Smooth muscle cell (in vitro differentiated cells): ENCODE measurements around the gene PHF11. TPM values are rescaled to one million over a fixed set of nuclear protein-coding genes. Genes with fewer than 3 reads are reported as not detected.
"Not testable (repeated sequence)": the region's sequence is repeated elsewhere in the genome, so short reads cannot be mapped to it uniquely, and the experiment has no call there.

Source experiments
- DNase-seq: peaks from one replicate; lab custom pipeline; 2025; ENCODE audit not compliant: unreplicated experiment; lab: John Stamatoyannopoulos, UW
- H2AFZ ChIP-seq: fragments of 200-600 bp; sonication (generic); 2 replicates; pipeline ENCODE4 v1.6.0; 2016; ENCODE audit warnings: antibody characterized with exemption, low read depth, mild to moderate bottlenecking
- H3F3A ChIP-seq: fragments of 200-600 bp; sonication (generic); 2 replicates; pipeline ENCODE4 v1.6.0; 2017; ENCODE audit warnings: antibody characterized with exemption, low read depth
- H3K27ac ChIP-seq: fragments of 200-600 bp; sonication (generic); 2 replicates; pipeline ENCODE4 v1.5.1; 2016; ENCODE audit warnings: low read depth, mild to moderate bottlenecking
- H3K27me3 ChIP-seq: fragments of 200-600 bp; sonication (generic); 2 replicates; pipeline ENCODE4 v1.6.1; 2016; ENCODE audit warnings: low read depth, mild to moderate bottlenecking
- H3K36me3 ChIP-seq: fragments of 200-600 bp; sonication (generic); 2 replicates; pipeline ENCODE4 v1.5.1; 2016; ENCODE audit warnings: low read depth
- H3K4me1 ChIP-seq: fragments of 200-600 bp; sonication (generic); 2 replicates; pipeline ENCODE4 v1.5.1; 2016; ENCODE audit warnings: low read depth
- H3K4me2 ChIP-seq: fragments of 200-600 bp; sonication (generic); 2 replicates; pipeline ENCODE4 v1.6.0; 2016; ENCODE audit warnings: mild to moderate bottlenecking
- H3K4me3 ChIP-seq: fragments of 200-600 bp; sonication (generic); 2 replicates; pipeline ENCODE4 v1.5.1; 2016; ENCODE audit warnings: mild to moderate bottlenecking
- H3K79me2 ChIP-seq: fragments of 200-600 bp; sonication (generic); 2 replicates; pipeline ENCODE4 v1.6.0; 2016; ENCODE audit warnings: low read depth, mild to moderate bottlenecking
- H3K9ac ChIP-seq: fragments of 200-600 bp; sonication (generic); 2 replicates; pipeline ENCODE4 v1.6.0; 2016; ENCODE audit warnings: low read depth
- H3K9me3 ChIP-seq: fragments of 200-600 bp; sonication (generic); replicated peaks from 2 replicates; pipeline ENCODE4 v1.5.1; 2016; ENCODE audit warnings: low read depth
- H4K20me1 ChIP-seq: fragments of 200-600 bp; sonication (generic); 2 replicates; pipeline ENCODE4 v1.6.0; 2016; ENCODE audit warnings: low read depth
- CTCF ChIP-seq: fragments of 200-600 bp; sonication (generic); IDR thresholded peaks from 2 replicates; pipeline ENCODE4 v1.5.1; 2017; ENCODE audit warnings: borderline replicate concordance, mild to moderate bottlenecking, antibody characterized with exemption; ENCODE audit not compliant: insufficient read depth, poor library complexity, severe bottlenecking
- WGBS: methylation state at CpG from one replicate; pipeline ENCODE4 v1.1.7; 2016; ENCODE audit warnings: low lambda C conversion rate; 5-methylcytosine and 5-hydroxymethylcytosine counted together
- polyA plus RNA-seq: library from polyadenylated mRNA; unstranded; fragments of >200 nt; fragmentation: Nextera tagmentation; extraction: Ambion mirVana; gene quantifications from 2 replicates; pipeline ENCODE4 v1.2.1, GENCODE V29; 2016
- total RNA-seq: library from RNA; depleted of rRNA; stranded (reverse); fragments of >200 nt; gene quantifications from 2 replicates; pipeline ENCODE4 v1.2.3, GENCODE V29; 2014

The PHF11 gene
- total and polyA plus RNA-seq, 2 experiments from 2014 or later, result 22.9 to 30.3 TPM

GRCh38 chr13:49494645-49495044, 1.1 kb upstream of the PHF11 start:
- H3K27ac ChIP-seq, result peak overlapping the region; percentile 81
- H3K9me3 ChIP-seq, result no peaks in the 10 kb centered on the region
- H3K79me2 ChIP-seq, result no peaks in the 10 kb centered on the region
- peaks cover 24% of the 10 kb centered on the region for H3F3A ChIP-seq
- H3K9ac ChIP-seq, result no peak overlapping the region
- no peaks in the 10 kb centered on the region for H3K36me3 ChIP-seq
- H3K27me3 ChIP-seq, result no peaks in the 10 kb centered on the region
- DNase-seq, result no peak
- H3K4me2 ChIP-seq, result peak overlapping the region; percentile 83
- peak overlapping the region; percentile 58 for H3K4me3 ChIP-seq
- H4K20me1 ChIP-seq, result no peaks in the 10 kb centered on the region
- no peak for TF ChIP-seq CTCF
- 88% methylated on average over 2 of the region's 2 CpGs for WGBS
- no peaks in the 10 kb centered on the region for H3K4me1 ChIP-seq
- H2AFZ ChIP-seq, result no peak overlapping the region

GRCh38 chr13:49496837-49497236, 1.1 kb downstream of the PHF11 start:
- peak overlapping the region; percentile 81 for H3K27ac ChIP-seq
- not testable (repeated sequence) for H3K79me2 ChIP-seq, H3K4me1 ChIP-seq, H3K27me3 ChIP-seq, H3K36me3 ChIP-seq, H3K4me3 ChIP-seq, H3K4me2 ChIP-seq, H4K20me1 ChIP-seq, H3K9ac ChIP-seq, H3K9me3 ChIP-seq, H2AFZ ChIP-seq, DNase-seq
- WGBS, result 96% methylated on average over 11 of the region's 11 CpGs
- peaks cover 33% of the 10 kb centered on the region for H3F3A ChIP-seq

- DNase-seq, result no peak
- no peaks in the 10 kb centered on the region for H3K79me2 ChIP-seq
- 95% methylated on average over 5 of the region's 5 CpGs for WGBS
- no peaks in the 10 kb centered on the region for H3K9me3 ChIP-seq
- H3K4me3 ChIP-seq, result no peak overlapping the region
- peaks cover 33% of the 10 kb centered on the region for H3F3A ChIP-seq
- no peak for TF ChIP-seq CTCF
- no peaks in the 10 kb centered on the region for H4K20me1 ChIP-seq
- H3K27ac ChIP-seq, result peak overlapping the region; percentile 81
- H3K9ac ChIP-seq, result no peak overlapping the region
- no peak overlapping the region for H2AFZ ChIP-seq
- no peaks in the 10 kb centered on the region for H3K4me1 ChIP-seq
- no peak overlapping the region for H3K4me2 ChIP-seq
- H3K27me3 ChIP-seq, result no peaks in the 10 kb centered on the region
- H3K36me3 ChIP-seq, result no peaks in the 10 kb centered on the region
These were observed 1.5 kb downstream of the PHF11 start for GRCh38 chr13:49497272-49497671.

GRCh38 chr13:49498206-49498605, 2.5 kb downstream of the PHF11 start:
- Histone ChIP-seq H3K9ac (no peak overlapping the region), H3K4me2 (no peak overlapping the region), H3K27ac (peak overlapping the region; percentile 66), H2AFZ (no peak overlapping the region), H3K4me1 (no peaks in the 10 kb centered on the region), H3K9me3 (no peaks in the 10 kb centered on the region), H3K36me3 (no peaks in the 10 kb centered on the region), H3F3A (peaks cover 33% of the 10 kb centered on the region), H3K79me2 (no peaks in the 10 kb centered on the region), H3K4me3 (no peak overlapping the region), H4K20me1 (no peaks in the 10 kb centered on the region), H3K27me3 (no peaks in the 10 kb centered on the region)
- TF ChIP-seq CTCF, result no peak
- DNase-seq, result no peak
- WGBS, result 98% methylated on average over 4 of the region's 4 CpGs
